Right ventricle myocardium inferior (tissue), 1 donor: Measurements from ENCODE around the gene CALML4. TPM values are rescaled to one million over a fixed set of nuclear protein-coding genes. Genes with fewer than 3 reads are reported as not detected.
A peak's percentile ranks its signal among the peaks of the same experiment; 100 is the strongest.
"Not testable (repeated sequence)": the region's sequence is repeated elsewhere in the genome, so short reads cannot be mapped to it uniquely, and the experiment has no call there.

Experiments
- ATAC-seq: fragments of 200-7000 bp; cut with Tn5 transposase; one replicate; pipeline ENCODE4 v1.9.1; 2020; ENCODE audit warnings: mild to moderate bottlenecking, moderate library complexity
- DNase-seq: peaks from one replicate; pipeline ENCODE4 v3.0.0; 2021; ENCODE audit errors: missing footprints
- intact Hi-C: fragments of 100-400 bp; cut with DNase I; formaldehyde crosslinking; loops from one replicate; pipeline ENCODE4 v1.11.0; 2022
- total RNA-seq: library from RNA; stranded (reverse); fragmentation: NEBNext Ultra II Directional; extraction: Animal tissue kit (Norgen Biotek cat#: 25700); gene quantifications from one replicate; pipeline ENCODE4 v1.2.1, GENCODE V29; 2021
- donor health status: DM: no; HTN: yes; CAD: no; lungs with severe emphysema.

Gene CALML4
- total RNA-seq, 1 donor from 2014 or later: 1.5 TPM

- ATAC-seq (no peak), DNase-seq (peak; percentile 48)
- intact Hi-C loops: no loop called here
Measured at GRCh38 chr15:68228143-68228970, 23.2 kb upstream of the CALML4 start.

DNA sequence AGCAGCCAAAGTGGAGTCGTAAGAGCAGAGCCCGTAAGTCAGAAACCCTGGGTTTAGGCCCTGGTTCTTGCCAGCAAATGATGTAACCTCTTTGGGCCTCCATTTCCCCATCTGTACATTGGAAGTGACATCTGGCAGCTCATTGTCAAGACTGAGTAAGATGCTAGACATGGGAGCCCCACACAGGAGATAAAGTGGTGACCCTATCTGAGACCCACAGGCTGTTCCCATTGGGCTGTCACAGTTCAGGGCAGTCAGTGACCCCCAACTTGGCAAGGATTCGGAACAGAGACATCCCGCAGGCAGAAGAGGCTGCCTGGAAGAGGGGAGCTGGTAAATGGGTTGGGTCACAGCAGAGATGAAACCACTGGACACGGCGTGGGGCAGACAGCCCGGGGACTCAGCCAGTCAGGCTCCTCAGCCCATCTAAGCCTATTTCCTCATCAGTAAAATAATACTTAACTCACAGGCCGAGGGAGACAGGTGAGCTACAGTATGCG, 22.6 kb upstream of the CALML4 start:
- intact Hi-C loops: no loop called here
- DNase-seq (peak; percentile 45), ATAC-seq (no peak)

DNA sequence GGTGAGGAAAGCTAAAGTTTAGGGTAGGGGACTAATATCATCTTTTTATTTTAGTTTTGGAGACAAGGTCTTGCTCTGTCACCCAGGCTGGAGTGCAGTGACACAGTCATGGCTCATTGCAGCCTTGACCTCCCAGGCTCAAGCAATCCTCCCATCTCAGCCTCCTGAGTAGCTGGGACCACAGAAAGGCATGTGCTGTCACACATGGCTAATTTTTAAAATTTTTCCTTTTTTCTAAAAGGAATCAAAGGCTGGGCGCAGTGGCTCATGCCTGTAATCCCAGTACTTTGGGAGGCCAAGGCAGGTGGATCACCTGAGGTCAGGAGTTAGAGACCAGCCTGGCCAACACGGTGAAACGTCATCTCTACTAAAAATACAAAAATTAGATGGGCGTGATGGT, 20.3 kb upstream of the CALML4 start:
- ATAC-seq, intact Hi-C loops, DNase-seq: not testable (repeated sequence)

GRCh38 chr15:68224546-68225250, 19.6 kb upstream of the CALML4 start:
- intact Hi-C loops: no loop called here
- no peak for DNase-seq

DNA sequence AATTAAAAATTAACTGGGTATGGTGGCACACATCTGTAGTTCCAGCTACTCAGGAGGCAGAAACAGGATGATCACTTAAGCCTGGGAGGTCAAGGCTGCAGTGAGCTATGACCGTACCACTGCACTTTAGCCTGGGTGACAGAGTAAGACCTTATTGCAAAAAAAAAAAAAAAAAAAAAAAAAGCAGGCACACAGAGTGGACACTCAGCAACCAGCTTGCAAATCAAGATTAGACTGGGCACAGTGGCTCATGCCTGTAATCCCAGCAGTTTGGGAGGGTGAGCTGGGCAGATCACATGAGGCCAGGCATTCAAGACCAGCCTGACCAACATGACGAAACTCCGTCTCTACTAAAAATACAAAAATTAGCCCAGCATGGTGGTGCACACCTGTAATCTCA, 19.0 kb upstream of the CALML4 start:
- no peak for DNase-seq
- intact Hi-C loops: no loop called here
- no peak for ATAC-seq

More at GRCh38 chr15:68224546-68225250, 19.6 kb upstream of the CALML4 start:
- ATAC-seq: no peak

GRCh38 chr15:68223171-68223570, 18.0 kb upstream of the CALML4 start:
- DNase-seq: no peak
- intact Hi-C loops: no loop called here
- no peak for ATAC-seq

DNA sequence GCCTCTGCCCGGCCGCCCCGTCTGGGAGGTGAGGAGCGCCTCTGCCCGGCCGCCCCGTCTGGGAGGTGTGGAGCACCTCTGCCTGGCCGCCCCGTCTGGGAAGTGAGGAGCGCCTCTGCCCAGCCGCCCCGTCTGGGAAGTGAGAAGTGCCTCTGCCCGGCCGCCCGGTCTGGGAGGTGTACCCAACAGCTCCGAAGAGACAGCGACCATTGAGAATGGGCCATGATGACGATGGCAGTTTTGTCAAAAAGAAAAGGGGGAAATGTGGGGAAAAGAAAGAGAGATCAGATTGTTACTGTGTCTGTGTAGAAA, 17.3 kb upstream of the CALML4 start:
- ATAC-seq, intact Hi-C loops, DNase-seq: not testable (repeated sequence)

GRCh38 chr15:68221530-68222431, 16.6 kb upstream of the CALML4 start:
- ATAC-seq, intact Hi-C loops, DNase-seq: not testable (repeated sequence)

- ATAC-seq (no peak), DNase-seq (no peak)
- intact Hi-C loops: no loop called here
Measured at GRCh38 chr15:68220967-68221366, 15.8 kb upstream of the CALML4 start.

GRCh38 chr15:68220489-68220888, 15.4 kb upstream of the CALML4 start:
- DNase-seq: no peak
- intact Hi-C loops: no loop called here

GRCh38 chr15:68218847-68219798, 14.0 kb upstream of the CALML4 start:
- intact Hi-C loops: no loop called here
- ATAC-seq (no peak), DNase-seq (no peak)

More at GRCh38 chr15:68220489-68220888, 15.4 kb upstream of the CALML4 start:
- no peak for ATAC-seq

DNA sequence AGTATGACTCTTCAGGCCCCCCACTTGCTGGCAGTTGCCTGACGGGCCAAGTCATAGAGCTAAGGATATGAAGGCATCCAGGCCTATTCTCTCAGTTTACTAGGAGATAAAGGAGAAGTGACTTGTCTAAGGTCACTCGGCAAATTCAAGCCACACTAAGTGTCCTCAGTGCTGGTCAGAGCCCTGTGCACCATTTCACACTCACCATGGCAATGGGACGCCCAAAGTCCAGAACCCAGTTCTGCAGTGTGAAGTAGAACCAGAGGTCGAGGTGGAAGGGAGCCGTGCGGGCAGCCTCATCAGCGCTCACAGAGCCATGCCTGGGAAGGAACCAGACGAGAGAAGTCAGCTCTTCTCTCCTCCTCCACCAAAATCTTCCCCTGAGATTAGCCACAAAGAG, 13.2 kb upstream of the CALML4 start:
- DNase-seq: no peak
- no peak for ATAC-seq
- intact Hi-C loops: no loop called here

DNA sequence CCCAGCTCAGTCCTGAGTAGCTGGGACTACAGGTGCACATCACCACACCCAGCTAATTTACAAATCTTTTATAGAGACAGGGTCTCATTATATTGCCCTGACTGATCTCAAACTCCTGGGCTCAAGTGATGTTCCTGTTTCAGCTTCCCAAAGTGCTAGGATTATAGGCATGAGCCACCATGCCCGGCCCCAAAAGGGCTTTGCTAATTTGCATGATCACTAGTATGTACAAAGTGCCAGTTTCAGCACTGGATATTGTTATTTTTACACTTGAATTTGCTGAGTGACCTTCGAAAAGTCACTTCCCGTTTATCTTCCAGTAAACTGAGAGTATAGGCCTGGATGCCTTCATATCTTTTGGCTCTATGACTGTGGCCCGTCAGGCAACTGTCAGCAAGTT, 12.2 kb upstream of the CALML4 start:
- DNase-seq (no peak), ATAC-seq (no peak)
- intact Hi-C loops: no loop called here

GRCh38 chr15:68214838-68215254, 9.7 kb upstream of the CALML4 start:
- intact Hi-C loops: no loop called here
- ATAC-seq (no peak), DNase-seq (no peak)

GRCh38 chr15:68213991-68214837, 9.1 kb upstream of the CALML4 start:
- intact Hi-C loops: no loop called here
- ATAC-seq: no peak
- DNase-seq: no peak

- DNase-seq, ATAC-seq, intact Hi-C loops: not testable (repeated sequence)
Measured at GRCh38 chr15:68213491-68213845, 8.3 kb upstream of the CALML4 start.

- no peak for ATAC-seq
- peak; percentile 23 for DNase-seq
- intact Hi-C loops: loop anchor here (2.0 kb wide), 1 partner anchor 349 kb away; no protein-coding TSS in a partner anchor
Measured at GRCh38 chr15:68211656-68212320, 6.7 kb upstream of the CALML4 start.
